GM12878 (cell line): ENCODE data around the gene NPW. TPM values are rescaled to one million over a fixed set of nuclear protein-coding genes. Genes with fewer than 3 reads are reported as not detected.

Source experiments
- BCL11A ChIP-seq: IDR thresholded peaks from 2 replicates; pipeline ENCODE4 v1.6.1; 2011; ENCODE audit warnings: low read depth, low read length
- CBFB ChIP-seq: IDR thresholded peaks from 2 replicates; pipeline ENCODE4 v1.6.1; 2016; ENCODE audit warnings: antibody characterized with exemption, low read depth
- EGR1 ChIP-seq, 2 experiments: IDR thresholded peaks; 1 replicate in 1 of 2; 2 replicates in 1 of 2; pipeline ENCODE4 v1.6.1; 2011 to 2012; ENCODE audit warnings: low read depth in 2 of 2, low read length in 2 of 2, borderline replicate concordance in 1 of 2, mild to moderate bottlenecking in 1 of 2, moderate library complexity in 1 of 2
- FOS ChIP-seq: IDR thresholded peaks from 3 replicates; pipeline ENCODE4 v1.6.1; 2011; ENCODE audit warnings: borderline replicate concordance; ENCODE audit not compliant: insufficient read length; ENCODE audit errors: extremely low read depth
- GABPA ChIP-seq: IDR thresholded peaks from 2 replicates; pipeline ENCODE4 v1.6.1; 2014; ENCODE audit warnings: antibody characterized with exemption, low read depth, mild to moderate bottlenecking, inconsistent platforms
- HCFC1 ChIP-seq: fragments of 150-350 bp; IDR thresholded peaks from 2 replicates; pipeline ENCODE4 v1.6.1; 2014; ENCODE audit warnings: low read length
- HDAC2 ChIP-seq: fragments of 200-600 bp; sonication (generic); IDR thresholded peaks from 2 replicates; pipeline ENCODE4 v1.6.1; 2017
- KDM1A ChIP-seq: fragments of 200-600 bp; sonication (generic); IDR thresholded peaks from 2 replicates; pipeline ENCODE4 v1.6.1; 2016; ENCODE audit warnings: borderline replicate concordance
- MAX ChIP-seq: IDR thresholded peaks from 2 replicates; pipeline ENCODE4 v1.6.1; 2012; ENCODE audit warnings: low read depth, low read length, improper control_type of control experiment
- NFXL1 ChIP-seq: fragments of 450-650 bp; IDR thresholded peaks from 2 replicates; pipeline ENCODE4 v1.6.1; 2017; ENCODE audit warnings: antibody characterized with exemption, mild to moderate bottlenecking, borderline replicate concordance
- PAX8 ChIP-seq: fragments of 450-650 bp; IDR thresholded peaks from 2 replicates; pipeline ENCODE4 v1.6.1; 2017; ENCODE audit warnings: mild to moderate bottlenecking, moderate library complexity
- POLR2AphosphoS5 ChIP-seq: IDR thresholded peaks from 2 replicates; pipeline ENCODE4 v1.6.1; 2011; ENCODE audit warnings: mild to moderate bottlenecking, low read length, inconsistent platforms
- RAD21 ChIP-seq: IDR thresholded peaks from 2 replicates; pipeline ENCODE4 v1.6.1; 2011; ENCODE audit warnings: mild to moderate bottlenecking, low read depth, low read length, moderate library complexity; ENCODE audit not compliant: insufficient read depth
- RELB ChIP-seq: fragments of 450-650 bp; IDR thresholded peaks from 2 replicates; pipeline ENCODE4 v1.6.1; 2017; ENCODE audit warnings: low read depth, mild to moderate bottlenecking, moderate library complexity
- SIN3A ChIP-seq: IDR thresholded peaks from 2 replicates; pipeline ENCODE4 v1.6.1; 2012; ENCODE audit warnings: low read depth, low read length, improper control_type of control experiment
- SIX5 ChIP-seq: IDR thresholded peaks from 2 replicates; pipeline ENCODE4 v1.6.1; 2011; ENCODE audit warnings: mild to moderate bottlenecking, low read depth, low read length, moderate library complexity; ENCODE audit not compliant: severe bottlenecking
- SMAD1 ChIP-seq: fragments of 450-650 bp; IDR thresholded peaks from 2 replicates; pipeline ENCODE4 v1.6.1; 2018; ENCODE audit warnings: mild to moderate bottlenecking, low read depth; ENCODE audit not compliant: partially characterized antibody
- SPI1 ChIP-seq: IDR thresholded peaks from 2 replicates; pipeline ENCODE4 v1.6.1; 2011; ENCODE audit warnings: low read depth, mild to moderate bottlenecking, low read length, moderate library complexity, borderline replicate concordance; ENCODE audit not compliant: insufficient read depth
- USF2 ChIP-seq: IDR thresholded peaks from 2 replicates; pipeline ENCODE4 v1.6.1; 2011; ENCODE audit warnings: low read depth, low read length, improper control_type of control experiment, borderline replicate concordance
- ZNF217 ChIP-seq: fragments of 450-650 bp; IDR thresholded peaks from 2 replicates; pipeline ENCODE4 v1.6.1; 2017; ENCODE audit warnings: antibody characterized with exemption, mild to moderate bottlenecking
- ZNF384 ChIP-seq: IDR thresholded peaks from 2 replicates; pipeline ENCODE4 v1.6.1; 2012; ENCODE audit warnings: low read depth, mild to moderate bottlenecking, low read length, improper control_type of control experiment, borderline replicate concordance
- polyA plus RNA-seq, 11 experiments: library from polyadenylated mRNA; depleted of rRNA in 4 of 11; unstranded in 6 of 11; stranded (reverse) in 5 of 11; fragments of >200 nt; fragmentation: Nextera tagmentation in 4 of 11; fragmentation: Illumina TruSeq in 1 of 11; extraction: Ambion mirVana in 4 of 11; extraction: Trizol in 1 of 11; gene quantifications; 1 replicate in 1 of 11; 2 replicates in 10 of 11; pipeline versions ENCODE4 v1.2.1 to v1.2.3, GENCODE V29; 2011 to 2016; ENCODE audit warnings: inconsistent platforms in 2 of 11, missing spikeins in 2 of 11, low read depth in 1 of 11
- total RNA-seq, 4 experiments: library from RNA; depleted of rRNA in 3 of 4; stranded (reverse); fragments of >200 nt in 3 of 4; fragmentation: Illumina TruSeq in 1 of 4; extraction: Trizol in 1 of 4; gene quantifications; 2 replicates each; pipeline versions ENCODE4 v1.2.1 to v1.2.3, GENCODE V29; 2013 to 2021
- TF ChIP-seq, protein P1 (sequence below): IDR thresholded peaks from 2 replicates; pipeline ENCODE4 v1.6.1; 2012; ENCODE audit warnings: improper control_type of control experiment, low read depth, low read length; ENCODE audit not compliant: insufficient replicate concordance
- TF ChIP-seq, protein P2 (sequence below): IDR thresholded peaks from 2 replicates; pipeline ENCODE4 v1.6.1; 2011; ENCODE audit warnings: low read depth, mild to moderate bottlenecking, low read length, moderate library complexity, borderline replicate concordance; ENCODE audit errors: extremely low read depth

The NPW gene
- total and polyA plus RNA-seq, 10 of the 15 experiments (the other 5 are each of a cell fraction or from before 2014, with no cell fraction given) = 0.23 to 2.5 (median 0.98) TPM; not detected in 4

- TF ChIP-seq, protein P1, sequence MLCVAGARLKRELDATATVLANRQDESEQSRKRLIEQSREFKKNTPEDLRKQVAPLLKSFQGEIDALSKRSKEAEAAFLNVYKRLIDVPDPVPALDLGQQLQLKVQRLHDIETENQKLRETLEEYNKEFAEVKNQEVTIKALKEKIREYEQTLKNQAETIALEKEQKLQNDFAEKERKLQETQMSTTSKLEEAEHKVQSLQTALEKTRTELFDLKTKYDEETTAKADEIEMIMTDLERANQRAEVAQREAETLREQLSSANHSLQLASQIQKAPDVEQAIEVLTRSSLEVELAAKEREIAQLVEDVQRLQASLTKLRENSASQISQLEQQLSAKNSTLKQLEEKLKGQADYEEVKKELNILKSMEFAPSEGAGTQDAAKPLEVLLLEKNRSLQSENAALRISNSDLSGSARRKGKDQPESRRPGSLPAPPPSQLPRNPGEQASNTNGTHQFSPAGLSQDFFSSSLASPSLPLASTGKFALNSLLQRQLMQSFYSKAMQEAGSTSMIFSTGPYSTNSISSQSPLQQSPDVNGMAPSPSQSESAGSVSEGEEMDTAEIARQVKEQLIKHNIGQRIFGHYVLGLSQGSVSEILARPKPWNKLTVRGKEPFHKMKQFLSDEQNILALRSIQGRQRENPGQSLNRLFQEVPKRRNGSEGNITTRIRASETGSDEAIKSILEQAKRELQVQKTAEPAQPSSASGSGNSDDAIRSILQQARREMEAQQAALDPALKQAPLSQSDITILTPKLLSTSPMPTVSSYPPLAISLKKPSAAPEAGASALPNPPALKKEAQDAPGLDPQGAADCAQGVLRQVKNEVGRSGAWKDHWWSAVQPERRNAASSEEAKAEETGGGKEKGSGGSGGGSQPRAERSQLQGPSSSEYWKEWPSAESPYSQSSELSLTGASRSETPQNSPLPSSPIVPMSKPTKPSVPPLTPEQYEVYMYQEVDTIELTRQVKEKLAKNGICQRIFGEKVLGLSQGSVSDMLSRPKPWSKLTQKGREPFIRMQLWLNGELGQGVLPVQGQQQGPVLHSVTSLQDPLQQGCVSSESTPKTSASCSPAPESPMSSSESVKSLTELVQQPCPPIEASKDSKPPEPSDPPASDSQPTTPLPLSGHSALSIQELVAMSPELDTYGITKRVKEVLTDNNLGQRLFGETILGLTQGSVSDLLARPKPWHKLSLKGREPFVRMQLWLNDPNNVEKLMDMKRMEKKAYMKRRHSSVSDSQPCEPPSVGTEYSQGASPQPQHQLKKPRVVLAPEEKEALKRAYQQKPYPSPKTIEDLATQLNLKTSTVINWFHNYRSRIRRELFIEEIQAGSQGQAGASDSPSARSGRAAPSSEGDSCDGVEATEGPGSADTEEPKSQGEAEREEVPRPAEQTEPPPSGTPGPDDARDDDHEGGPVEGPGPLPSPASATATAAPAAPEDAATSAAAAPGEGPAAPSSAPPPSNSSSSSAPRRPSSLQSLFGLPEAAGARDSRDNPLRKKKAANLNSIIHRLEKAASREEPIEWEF = no peak
- TF ChIP-seq SIN3A = no peak
- TF ChIP-seq POLR2AphosphoS5 = peak; percentile 18; the same call in 1 of the 2 replicates
- no peak for TF ChIP-seq SMAD1
- TF ChIP-seq MAX = peak; percentile 75
- no peak for TF ChIP-seq HDAC2
- no peak for TF ChIP-seq ZNF217
- no peak for TF ChIP-seq KDM1A
- TF ChIP-seq, protein P2, sequence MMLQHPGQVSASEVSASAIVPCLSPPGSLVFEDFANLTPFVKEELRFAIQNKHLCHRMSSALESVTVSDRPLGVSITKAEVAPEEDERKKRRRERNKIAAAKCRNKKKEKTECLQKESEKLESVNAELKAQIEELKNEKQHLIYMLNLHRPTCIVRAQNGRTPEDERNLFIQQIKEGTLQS = no peak
- no peak for TF ChIP-seq NFXL1
- no peak for TF ChIP-seq GABPA
- TF ChIP-seq FOS = no peak
- peak in 1 of 2 experiments; percentile 42; a peak in 2 of 3 replicates for TF ChIP-seq EGR1 (IDR thresholded peaks at IDR 0.05; ENCODE audit: borderline replicate concordance in 1 of 2, low read depth in 2 of 2, low read length in 2 of 2)
- no peak for TF ChIP-seq ZNF384
- no peak for TF ChIP-seq HCFC1
- TF ChIP-seq PAX8 = no peak
- TF ChIP-seq SPI1 = no peak
- no peak for TF ChIP-seq CBFB
- no peak for TF ChIP-seq RELB
- TF ChIP-seq SIX5 = no peak
- TF ChIP-seq BCL11A = no peak
- no peak for TF ChIP-seq RAD21
- TF ChIP-seq USF2 = no peak
These were observed 27.5 kb upstream of the NPW start (continued) for GRCh38 chr16:1991948-1992703.
